Fibroblast of upper back skin (primary cell): Measurements from ENCODE around the gene SEPHS2.
"Not testable (repeated sequence)": the region's sequence is repeated elsewhere in the genome, so short reads cannot be mapped to it uniquely, and the experiment has no call there.

Experiments
- DNase-seq: peaks from one replicate; pipeline ENCODE4 v3.0.0-alpha.2; 2013

Gene SEPHS2

GRCh38 chr16:30461426-30461825 is 15.8 kb upstream of the SEPHS2 start:
- not testable (repeated sequence) for DNase-seq

- DNase-seq, result no peak
Observed at GRCh38 chr16:30459456-30459855, 13.8 kb upstream of the SEPHS2 start.

- no peak for DNase-seq
Observed at GRCh38 chr16:30458561-30459394, 13.1 kb upstream of the SEPHS2 start.

- no peak for DNase-seq
Observed at GRCh38 chr16:30457743-30458560, 12.3 kb upstream of the SEPHS2 start.

- no peak for DNase-seq
Observed at GRCh38 chr16:30457256-30457655, 11.6 kb upstream of the SEPHS2 start.

- DNase-seq, result no peak
Observed at GRCh38 chr16:30456302-30456701, 10.6 kb upstream of the SEPHS2 start.

- DNase-seq, result not testable (repeated sequence)
Observed at GRCh38 chr16:30452709-30453580, 7.3 kb upstream of the SEPHS2 start.

GRCh38 chr16:30449116-30449435 is 3.4 kb upstream of the SEPHS2 start:
- DNase-seq, result no peak

GRCh38 chr16:30447512-30448226 is 2.0 kb upstream of the SEPHS2 start:
- no peak for DNase-seq

- no peak for DNase-seq
Observed at GRCh38 chr16:30446203-30446595, 525 bp upstream of the SEPHS2 start.

GRCh38 chr16:30445149-30445407 is 596 bp downstream of the SEPHS2 start:
- no peak for DNase-seq

GRCh38 chr16:30444231-30445148 is 1.2 kb downstream of the SEPHS2 start:
- DNase-seq, result no peak

GRCh38 chr16:30443631-30444030 is 2.0 kb downstream of the SEPHS2 start:
- DNase-seq, result no peak

GRCh38 chr16:30439720-30440348 is 5.8 kb downstream of the SEPHS2 start:
- no peak for DNase-seq

- no peak for DNase-seq
Observed at GRCh38 chr16:30438835-30439234, 6.8 kb downstream of the SEPHS2 start.

- DNase-seq, result no peak
Observed at GRCh38 chr16:30437511-30438046, 8.1 kb downstream of the SEPHS2 start.

GRCh38 chr16:30434852-30435251 is 10.8 kb downstream of the SEPHS2 start:
- DNase-seq, result no peak

GRCh38 chr16:30430428-30430970 is 15.2 kb downstream of the SEPHS2 start:
- DNase-seq, result no peak

GRCh38 chr16:30429678-30430427 is 15.8 kb downstream of the SEPHS2 start, which contains the start of gene DCTPP1:
TSS of gene DCTPP1 (minus strand) at chr16:30430030. CDS start at chr16:30429980, 50 bp downstream.
- DNase-seq, result peak; percentile 99

- DNase-seq, result no peak
Observed at GRCh38 chr16:30429418-30429677, 16.3 kb downstream of the SEPHS2 start.
